GM12878 (cell line): Measurements from ENCODE around the gene LGALS8. TPM values are rescaled to one million over a fixed set of nuclear protein-coding genes. Genes with fewer than 3 reads are reported as not detected.

Experiments
- JUND ChIP-seq: IDR thresholded peaks from 2 replicates; pipeline ENCODE4 v1.6.1; 2012; ENCODE audit warnings: low read depth, mild to moderate bottlenecking, low read length, improper control_type of control experiment, moderate library complexity
- MEF2A ChIP-seq: IDR thresholded peaks from 2 replicates; pipeline ENCODE4 v1.6.1; 2011; ENCODE audit warnings: low read depth, mild to moderate bottlenecking, low read length, moderate library complexity; ENCODE audit not compliant: insufficient read depth
- NFYB ChIP-seq: IDR thresholded peaks from 2 replicates; pipeline ENCODE4 v1.6.1; 2011; ENCODE audit warnings: low read depth, mild to moderate bottlenecking, low read length, improper control_type of control experiment, moderate library complexity; ENCODE audit not compliant: insufficient read depth
- NR2C2 ChIP-seq: IDR thresholded peaks from 2 replicates; pipeline ENCODE4 v1.6.1; 2011; ENCODE audit warnings: borderline replicate concordance, low read depth; ENCODE audit not compliant: control insufficient read depth, insufficient read length
- TAF1 ChIP-seq: IDR thresholded peaks from 2 replicates; pipeline ENCODE4 v1.6.1; 2011; ENCODE audit warnings: mild to moderate bottlenecking, low read depth, low read length, borderline replicate concordance
- polyA plus RNA-seq, 11 experiments: library from polyadenylated mRNA; depleted of rRNA in 4 of 11; unstranded in 6 of 11; stranded (reverse) in 5 of 11; fragments of >200 nt; fragmentation: Nextera tagmentation in 4 of 11; fragmentation: Illumina TruSeq in 1 of 11; extraction: Ambion mirVana in 4 of 11; extraction: Trizol in 1 of 11; gene quantifications; 1 replicate in 1 of 11; 2 replicates in 10 of 11; pipeline versions ENCODE4 v1.2.1 to v1.2.3, GENCODE V29; 2011 to 2016; ENCODE audit warnings: inconsistent platforms in 2 of 11, missing spikeins in 2 of 11, low read depth in 1 of 11
- total RNA-seq, 4 experiments: library from RNA; depleted of rRNA in 3 of 4; stranded (reverse); fragments of >200 nt in 3 of 4; fragmentation: Illumina TruSeq in 1 of 4; extraction: Trizol in 1 of 4; gene quantifications; 2 replicates each; pipeline versions ENCODE4 v1.2.1 to v1.2.3, GENCODE V29; 2013 to 2021
- TF ChIP-seq, protein P1 (sequence below): fragments of 450-650 bp; IDR thresholded peaks from 2 replicates; pipeline ENCODE4 v1.6.1; 2016; ENCODE audit warnings: mild to moderate bottlenecking
- TF ChIP-seq, protein P2 (sequence below): fragments of 450-650 bp; conservative IDR thresholded peaks from 2 replicates; pipeline ENCODE4 v1.6.1; 2017; ENCODE audit warnings: mild to moderate bottlenecking, moderate library complexity
- TF ChIP-seq, protein P3 (sequence below): IDR thresholded peaks from 2 replicates; pipeline ENCODE4 v1.6.1; 2012; ENCODE audit warnings: mild to moderate bottlenecking, low read depth, low read length

The LGALS8 gene
- total and polyA plus RNA-seq, 10 of the 15 experiments (the other 5 are each of a cell fraction or from before 2014, with no cell fraction given): 15.4 to 86.5 (median 19.2) TPM

DNA sequence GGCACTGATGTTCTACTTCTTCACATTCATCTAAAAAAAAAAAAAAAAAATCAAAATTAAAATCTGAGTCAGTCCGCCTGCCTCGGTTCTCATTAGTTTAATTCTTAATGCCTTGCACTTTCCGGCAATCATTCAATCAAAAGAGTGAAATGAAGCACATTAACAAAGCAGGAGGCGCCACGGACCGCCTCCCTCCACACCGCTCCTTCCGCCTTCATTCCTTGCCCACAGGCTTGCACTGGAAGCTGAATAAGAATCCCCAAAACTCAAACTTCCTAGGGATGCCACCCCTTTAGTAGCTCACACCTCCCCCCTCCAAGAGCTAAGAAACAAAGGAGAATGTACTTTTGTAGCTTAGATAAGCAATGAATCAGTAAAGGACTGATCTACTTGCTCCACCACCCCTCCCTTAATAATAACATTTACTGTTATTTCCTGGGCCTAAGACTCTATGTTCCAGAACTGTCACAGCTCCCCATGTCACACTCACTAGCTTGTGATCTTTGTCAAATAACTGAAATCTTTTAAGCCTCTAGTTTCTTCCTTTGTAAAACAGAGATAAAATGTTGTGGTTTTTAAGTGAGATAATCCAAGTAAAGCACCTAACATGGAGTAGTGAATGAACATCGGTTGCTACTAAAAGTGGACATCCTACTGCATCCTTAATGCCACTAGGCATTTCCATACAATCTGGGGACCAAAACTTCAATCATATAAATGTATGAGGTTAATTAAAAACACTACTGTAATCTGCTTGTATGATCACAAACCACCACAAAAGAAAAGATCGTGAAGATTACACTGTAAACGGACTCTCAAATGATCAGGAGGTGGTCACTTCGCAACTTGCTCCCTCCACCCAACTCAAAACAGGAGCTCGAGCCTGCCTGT is 27.4 kb downstream of the LGALS8 start (continued):
- no peak for TF ChIP-seq NR2C2
- TF ChIP-seq, protein P1, sequence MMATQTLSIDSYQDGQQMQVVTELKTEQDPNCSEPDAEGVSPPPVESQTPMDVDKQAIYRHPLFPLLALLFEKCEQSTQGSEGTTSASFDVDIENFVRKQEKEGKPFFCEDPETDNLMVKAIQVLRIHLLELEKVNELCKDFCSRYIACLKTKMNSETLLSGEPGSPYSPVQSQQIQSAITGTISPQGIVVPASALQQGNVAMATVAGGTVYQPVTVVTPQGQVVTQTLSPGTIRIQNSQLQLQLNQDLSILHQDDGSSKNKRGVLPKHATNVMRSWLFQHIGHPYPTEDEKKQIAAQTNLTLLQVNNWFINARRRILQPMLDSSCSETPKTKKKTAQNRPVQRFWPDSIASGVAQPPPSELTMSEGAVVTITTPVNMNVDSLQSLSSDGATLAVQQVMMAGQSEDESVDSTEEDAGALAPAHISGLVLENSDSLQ: no peak
- no peak for TF ChIP-seq NFYB
- no peak for TF ChIP-seq JUND
- no peak for TF ChIP-seq TAF1
- TF ChIP-seq, protein P2, sequence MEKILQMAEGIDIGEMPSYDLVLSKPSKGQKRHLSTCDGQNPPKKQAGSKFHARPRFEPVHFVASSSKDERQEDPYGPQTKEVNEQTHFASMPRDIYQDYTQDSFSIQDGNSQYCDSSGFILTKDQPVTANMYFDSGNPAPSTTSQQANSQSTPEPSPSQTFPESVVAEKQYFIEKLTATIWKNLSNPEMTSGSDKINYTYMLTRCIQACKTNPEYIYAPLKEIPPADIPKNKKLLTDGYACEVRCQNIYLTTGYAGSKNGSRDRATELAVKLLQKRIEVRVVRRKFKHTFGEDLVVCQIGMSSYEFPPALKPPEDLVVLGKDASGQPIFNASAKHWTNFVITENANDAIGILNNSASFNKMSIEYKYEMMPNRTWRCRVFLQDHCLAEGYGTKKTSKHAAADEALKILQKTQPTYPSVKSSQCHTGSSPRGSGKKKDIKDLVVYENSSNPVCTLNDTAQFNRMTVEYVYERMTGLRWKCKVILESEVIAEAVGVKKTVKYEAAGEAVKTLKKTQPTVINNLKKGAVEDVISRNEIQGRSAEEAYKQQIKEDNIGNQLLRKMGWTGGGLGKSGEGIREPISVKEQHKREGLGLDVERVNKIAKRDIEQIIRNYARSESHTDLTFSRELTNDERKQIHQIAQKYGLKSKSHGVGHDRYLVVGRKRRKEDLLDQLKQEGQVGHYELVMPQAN: no peak
- no peak for TF ChIP-seq MEF2A
- TF ChIP-seq, protein P3, sequence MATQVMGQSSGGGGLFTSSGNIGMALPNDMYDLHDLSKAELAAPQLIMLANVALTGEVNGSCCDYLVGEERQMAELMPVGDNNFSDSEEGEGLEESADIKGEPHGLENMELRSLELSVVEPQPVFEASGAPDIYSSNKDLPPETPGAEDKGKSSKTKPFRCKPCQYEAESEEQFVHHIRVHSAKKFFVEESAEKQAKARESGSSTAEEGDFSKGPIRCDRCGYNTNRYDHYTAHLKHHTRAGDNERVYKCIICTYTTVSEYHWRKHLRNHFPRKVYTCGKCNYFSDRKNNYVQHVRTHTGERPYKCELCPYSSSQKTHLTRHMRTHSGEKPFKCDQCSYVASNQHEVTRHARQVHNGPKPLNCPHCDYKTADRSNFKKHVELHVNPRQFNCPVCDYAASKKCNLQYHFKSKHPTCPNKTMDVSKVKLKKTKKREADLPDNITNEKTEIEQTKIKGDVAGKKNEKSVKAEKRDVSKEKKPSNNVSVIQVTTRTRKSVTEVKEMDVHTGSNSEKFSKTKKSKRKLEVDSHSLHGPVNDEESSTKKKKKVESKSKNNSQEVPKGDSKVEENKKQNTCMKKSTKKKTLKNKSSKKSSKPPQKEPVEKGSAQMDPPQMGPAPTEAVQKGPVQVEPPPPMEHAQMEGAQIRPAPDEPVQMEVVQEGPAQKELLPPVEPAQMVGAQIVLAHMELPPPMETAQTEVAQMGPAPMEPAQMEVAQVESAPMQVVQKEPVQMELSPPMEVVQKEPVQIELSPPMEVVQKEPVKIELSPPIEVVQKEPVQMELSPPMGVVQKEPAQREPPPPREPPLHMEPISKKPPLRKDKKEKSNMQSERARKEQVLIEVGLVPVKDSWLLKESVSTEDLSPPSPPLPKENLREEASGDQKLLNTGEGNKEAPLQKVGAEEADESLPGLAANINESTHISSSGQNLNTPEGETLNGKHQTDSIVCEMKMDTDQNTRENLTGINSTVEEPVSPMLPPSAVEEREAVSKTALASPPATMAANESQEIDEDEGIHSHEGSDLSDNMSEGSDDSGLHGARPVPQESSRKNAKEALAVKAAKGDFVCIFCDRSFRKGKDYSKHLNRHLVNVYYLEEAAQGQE: no peak
- TF ChIP-seq, all 136 proteins: peak for 0
